Lower leg skin (tissue), 3 donors: ENCODE data around the gene CPZ.

Experiments
- POLR2A ChIP-seq, 2 donors: fragments of 450-650 bp; IDR thresholded peaks; one replicate each; pipeline ENCODE4 v1.6.1; 2016 to 2017; ENCODE audit warnings: antibody characterized with exemption in 2 of 2, mild to moderate bottlenecking in 1 of 2, moderate library complexity in 1 of 2
- TF ChIP-seq, protein P1 (sequence below), 3 donors: fragments of 450-650 bp; IDR thresholded peaks; one replicate each; pipeline ENCODE4 v1.5.1; 2016; ENCODE audit warnings: antibody characterized with exemption in 3 of 3, mild to moderate bottlenecking in 3 of 3, moderate library complexity in 2 of 3

GRCh38 chr4:8639021-8639420 lies 46.5 kb downstream of the CPZ start:
- no peak for TF ChIP-seq POLR2A (IDR thresholded peaks at IDR 0.05)
- TF ChIP-seq, protein P1, sequence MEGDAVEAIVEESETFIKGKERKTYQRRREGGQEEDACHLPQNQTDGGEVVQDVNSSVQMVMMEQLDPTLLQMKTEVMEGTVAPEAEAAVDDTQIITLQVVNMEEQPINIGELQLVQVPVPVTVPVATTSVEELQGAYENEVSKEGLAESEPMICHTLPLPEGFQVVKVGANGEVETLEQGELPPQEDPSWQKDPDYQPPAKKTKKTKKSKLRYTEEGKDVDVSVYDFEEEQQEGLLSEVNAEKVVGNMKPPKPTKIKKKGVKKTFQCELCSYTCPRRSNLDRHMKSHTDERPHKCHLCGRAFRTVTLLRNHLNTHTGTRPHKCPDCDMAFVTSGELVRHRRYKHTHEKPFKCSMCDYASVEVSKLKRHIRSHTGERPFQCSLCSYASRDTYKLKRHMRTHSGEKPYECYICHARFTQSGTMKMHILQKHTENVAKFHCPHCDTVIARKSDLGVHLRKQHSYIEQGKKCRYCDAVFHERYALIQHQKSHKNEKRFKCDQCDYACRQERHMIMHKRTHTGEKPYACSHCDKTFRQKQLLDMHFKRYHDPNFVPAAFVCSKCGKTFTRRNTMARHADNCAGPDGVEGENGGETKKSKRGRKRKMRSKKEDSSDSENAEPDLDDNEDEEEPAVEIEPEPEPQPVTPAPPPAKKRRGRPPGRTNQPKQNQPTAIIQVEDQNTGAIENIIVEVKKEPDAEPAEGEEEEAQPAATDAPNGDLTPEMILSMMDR (IDR thresholded peaks at IDR 0.05): no peak
